Mucosa of gallbladder (tissue), 1 donor: Measurements from ENCODE around the gene TEX22. TPM values are rescaled to one million over a fixed set of nuclear protein-coding genes. Genes with fewer than 3 reads are reported as not detected.

ENCODE experiments used
- DNase-seq: peaks from one replicate; pipeline ENCODE4 v3.0.0-alpha.2; 2020; ENCODE audit warnings: low spot score
- total RNA-seq: library from RNA; stranded (reverse); gene quantifications from one replicate; pipeline ENCODE4 v1.2.1, GENCODE V29; 2021
- donor health status: DM: no; HTN: no; CAD: no.

The TEX22 gene
- total RNA-seq, 1 donor from 2014 or later: 2.6 TPM

DNA sequence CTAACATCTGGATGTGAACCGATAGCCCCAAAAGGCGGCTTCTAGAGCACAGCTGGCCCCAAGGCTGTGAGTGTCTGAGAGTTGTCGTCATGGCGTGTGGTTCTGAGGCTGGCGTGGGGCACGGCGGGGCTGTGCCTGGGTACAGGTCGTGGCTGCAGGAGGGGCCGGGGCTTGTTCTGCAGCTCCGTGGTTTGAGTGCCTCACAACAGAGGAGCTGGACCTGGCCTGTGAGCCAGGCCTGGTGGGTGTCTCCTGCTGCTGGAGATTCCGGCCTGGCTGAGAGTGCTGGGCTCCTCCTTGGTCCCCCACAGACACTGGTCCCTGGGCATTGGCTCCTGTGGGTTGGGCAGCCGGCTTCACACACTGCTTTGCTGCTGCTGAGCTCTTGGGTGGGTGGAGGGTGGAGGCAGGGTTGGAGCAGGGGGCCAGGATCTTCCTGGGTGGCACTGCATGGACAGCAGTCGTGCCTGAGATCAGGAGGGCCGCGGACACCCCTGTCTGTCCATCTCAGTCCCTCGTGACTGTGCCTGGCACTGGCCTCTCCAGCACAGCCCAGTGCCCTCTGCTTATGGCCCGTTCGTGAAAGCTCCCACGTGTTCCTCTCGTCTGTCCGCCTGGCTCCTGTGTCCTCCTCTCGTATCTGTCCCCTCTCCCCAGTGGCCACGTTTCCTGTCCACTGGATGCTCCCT, 31.8 kb upstream of the TEX22 start:
- no peak for DNase-seq

DNA sequence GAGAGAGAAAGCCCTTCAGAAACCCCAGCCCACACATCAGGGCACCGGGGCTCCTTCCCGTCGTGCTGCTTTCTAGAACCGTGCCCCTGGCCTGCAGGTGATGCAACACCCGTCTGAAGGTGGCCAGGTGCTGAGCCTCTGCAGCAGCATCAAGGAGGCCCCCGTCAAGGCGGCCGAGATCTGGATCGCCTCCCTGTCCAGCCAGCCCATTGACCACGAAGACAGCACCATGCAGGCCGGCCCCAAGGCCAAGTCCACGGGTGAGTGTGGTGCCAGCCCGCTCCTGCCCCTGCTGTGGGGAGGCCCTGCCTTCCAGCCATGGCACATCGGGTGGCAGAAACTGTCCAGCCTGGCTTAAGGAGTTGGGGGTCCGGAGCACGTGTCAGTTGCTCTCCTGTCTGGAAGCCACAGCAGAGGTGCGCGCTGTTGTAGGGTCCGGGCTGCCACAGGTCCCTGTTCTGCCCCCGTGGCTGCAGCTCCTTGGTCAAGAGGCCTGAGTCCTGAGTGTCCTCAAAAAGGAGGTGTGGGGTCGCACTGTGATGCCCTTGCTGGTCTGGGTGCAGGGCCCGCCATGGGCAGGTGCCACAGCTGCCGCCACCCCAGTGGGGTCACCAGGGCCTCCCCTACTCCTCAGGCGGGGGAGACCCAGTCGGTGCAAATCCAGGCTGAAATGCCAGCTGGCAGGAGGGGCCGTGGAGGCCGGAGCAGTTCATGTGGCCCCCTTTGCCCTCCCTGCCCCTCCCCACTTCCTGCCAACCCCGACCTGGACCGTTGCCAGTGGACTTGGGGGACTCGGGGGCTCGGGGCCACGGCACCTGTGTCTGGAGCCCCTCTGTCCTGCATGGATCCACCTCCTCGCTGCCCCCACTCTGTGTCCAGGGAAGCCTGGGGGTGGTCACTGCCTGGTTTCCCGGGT, 31.0 kb upstream of the TEX22 start:
- DNase-seq: no peak

DNA sequence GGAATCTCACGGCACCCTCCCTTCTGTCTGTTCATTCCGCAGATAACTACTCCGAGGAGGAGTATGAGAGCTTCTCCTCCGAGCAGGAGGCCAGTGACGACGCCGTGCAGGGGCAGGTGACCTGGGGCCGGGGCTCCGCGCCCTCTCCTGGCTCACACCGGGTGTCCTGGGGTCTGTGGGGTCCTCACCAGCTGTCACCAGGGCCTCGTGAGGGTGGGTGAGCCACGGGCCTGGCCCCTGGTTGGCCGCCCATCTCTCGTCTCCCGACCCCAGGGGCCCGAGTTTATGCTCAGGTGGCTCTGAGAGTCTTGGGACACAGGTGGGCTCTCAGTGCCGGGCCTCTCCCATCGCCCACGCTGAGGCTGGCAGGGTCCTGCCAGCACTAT, 30.3 kb upstream of the TEX22 start:
- no peak for DNase-seq

DNA sequence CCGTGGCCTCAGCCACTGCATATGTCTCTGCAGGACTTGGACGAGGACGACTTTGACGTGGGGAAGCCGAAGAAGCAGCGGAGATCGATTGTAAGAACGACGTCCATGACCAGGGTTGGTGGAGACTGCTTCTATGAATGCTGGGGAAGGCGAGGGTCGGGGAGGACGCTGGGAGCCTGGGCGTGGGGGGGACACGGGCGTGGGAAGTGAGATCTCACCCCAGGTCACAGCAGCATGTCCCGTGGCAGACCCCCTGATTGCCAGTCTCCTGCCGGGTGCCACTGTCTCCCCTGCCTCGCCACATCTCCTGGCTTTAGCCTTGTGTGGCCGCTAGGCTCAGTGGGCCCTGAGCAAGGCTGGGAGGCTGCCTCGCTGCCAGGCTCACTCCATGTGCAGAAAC, 29.9 kb upstream of the TEX22 start:
- no peak for DNase-seq

DNA sequence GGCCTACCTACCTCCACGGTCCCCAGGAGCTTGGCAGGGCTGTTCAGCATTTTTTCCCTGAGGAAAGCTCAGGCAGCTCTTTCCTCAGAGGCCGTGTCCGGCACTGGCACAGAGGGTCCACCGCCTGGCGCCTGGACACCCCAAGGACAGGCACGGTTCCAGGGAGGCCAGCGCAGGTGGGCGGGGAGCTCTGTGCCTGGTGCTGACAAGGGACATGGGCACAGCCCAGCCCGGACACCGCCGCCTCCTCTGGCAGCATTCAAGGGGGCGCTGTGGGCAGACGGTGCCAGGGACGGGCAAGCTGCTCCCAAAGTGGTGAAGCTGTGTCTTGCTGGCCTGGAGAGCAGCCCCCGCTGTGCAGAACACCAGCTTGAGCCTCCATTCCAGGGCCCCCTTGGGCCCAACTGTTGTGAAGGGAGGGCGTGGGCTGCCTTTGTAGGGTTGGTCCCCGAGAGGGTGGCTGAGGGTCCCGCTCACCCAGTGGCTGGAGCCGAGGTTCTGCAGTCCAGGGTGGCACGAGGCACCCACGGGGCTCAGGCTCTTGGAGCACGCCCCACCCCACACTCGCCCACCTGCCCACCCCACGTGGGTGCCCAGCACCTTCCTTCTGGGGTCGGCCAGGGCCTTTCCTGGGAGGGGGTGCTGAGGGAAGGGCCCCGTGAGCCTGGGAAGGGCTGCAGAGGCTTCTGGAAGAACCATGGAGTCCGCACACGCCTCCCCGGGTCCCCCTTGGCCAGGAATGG, 29.3 kb upstream of the TEX22 start:
- DNase-seq: no peak

DNA sequence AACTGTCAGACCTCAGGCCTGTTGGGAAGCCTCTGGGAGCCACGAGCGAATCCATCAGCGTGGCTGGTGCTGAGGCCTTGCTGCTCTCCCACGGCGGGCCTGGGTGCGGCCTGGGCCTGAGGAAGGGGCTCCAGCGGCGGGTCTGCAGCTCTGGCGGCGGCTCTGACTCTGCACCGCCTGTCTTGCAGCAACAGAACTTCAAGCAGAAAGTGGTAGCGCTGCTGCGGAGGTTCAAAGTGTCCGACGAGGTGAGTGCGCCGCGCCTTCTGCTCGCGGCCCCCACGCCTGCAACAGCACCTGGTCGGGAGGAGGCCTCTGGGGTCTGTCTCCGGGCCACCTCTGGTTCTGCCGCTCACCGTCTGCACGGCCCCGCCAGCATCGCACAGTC, 28.7 kb upstream of the TEX22 start:
- DNase-seq: no peak

DNA sequence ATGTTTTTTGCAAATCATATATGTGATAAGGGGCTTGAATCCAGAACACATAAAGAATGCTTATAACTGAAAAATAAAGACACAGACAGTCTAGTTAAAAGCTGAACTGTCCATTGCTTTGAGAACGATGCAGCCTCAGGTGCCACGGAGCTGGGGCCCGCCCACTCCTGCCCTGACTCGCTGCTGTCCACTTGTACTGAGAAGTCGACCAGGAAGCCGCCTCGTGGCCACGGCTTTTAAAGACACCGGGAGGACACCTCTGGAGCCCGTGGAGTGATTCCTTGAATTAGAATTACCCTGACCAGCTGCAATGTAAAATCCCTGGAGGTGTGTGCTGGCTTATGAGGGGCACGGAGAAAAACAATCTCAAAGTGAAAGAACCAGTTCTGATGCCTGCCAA, 23.9 kb upstream of the TEX22 start:
- no peak for DNase-seq

DNA sequence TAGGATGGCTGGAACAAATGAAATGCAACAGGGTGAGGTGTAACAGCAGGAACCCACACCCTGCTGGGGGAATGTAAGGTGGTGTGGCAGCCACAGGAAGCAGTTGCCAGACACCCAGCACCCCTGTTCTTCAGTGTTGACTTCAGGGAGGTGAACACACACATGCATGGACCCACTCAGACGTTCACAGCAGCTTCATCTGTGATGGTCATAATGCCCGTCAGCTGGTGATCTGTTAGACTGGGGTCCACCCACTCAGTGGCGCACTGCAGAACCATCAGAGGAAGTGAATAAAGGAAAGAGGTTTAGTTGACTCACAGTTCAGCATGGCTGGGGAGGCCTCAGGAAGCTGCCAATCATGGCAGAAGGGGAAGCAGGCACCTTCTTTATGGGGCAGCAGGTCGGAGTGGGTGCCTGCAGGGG, 22.7 kb upstream of the TEX22 start:
- no peak for DNase-seq

DNA sequence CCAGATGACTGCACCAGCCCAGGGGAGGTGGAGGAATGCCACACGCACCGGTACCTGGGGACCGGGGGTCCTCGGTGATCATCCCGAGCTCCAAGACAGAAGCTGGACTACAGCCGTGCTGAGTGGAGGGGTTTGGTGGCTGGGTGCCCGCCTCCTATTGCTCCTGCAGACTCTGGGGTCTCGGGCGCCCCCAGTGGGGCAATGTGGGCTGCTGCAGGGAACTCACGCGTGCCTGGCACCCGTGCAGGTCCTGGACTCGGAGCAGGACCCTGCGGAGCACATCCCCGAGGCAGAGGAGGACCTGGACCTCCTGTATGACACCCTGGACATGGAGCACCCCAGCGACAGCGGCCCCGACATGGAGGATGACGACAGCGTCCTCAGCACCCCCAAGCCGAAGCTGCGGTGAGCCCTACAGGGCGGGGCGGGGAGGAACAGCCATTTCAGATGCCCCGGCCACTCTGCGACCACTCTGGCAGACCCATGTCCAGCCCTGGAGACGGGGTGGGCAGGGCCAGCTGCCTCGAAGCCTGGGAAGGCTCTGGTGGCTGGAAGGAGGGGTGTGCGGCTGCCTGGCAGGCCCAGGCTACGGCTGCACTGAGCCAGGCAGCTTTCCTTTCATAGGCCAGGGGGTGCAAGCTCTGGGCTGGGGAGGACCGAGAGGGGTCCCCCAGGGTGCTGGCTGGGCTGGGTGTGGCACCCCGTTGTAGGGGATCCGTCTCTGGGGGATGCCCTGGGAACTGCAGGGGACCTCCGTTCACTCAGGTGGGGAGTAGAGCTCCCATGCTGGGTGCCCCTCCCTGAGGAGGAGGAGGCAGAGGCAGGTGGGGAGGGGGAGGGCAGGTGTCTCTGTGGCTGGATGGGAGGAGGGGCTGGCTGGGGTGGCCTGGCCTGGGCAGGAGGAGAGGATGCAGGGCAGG, 21.6 kb upstream of the TEX22 start:
- DNase-seq: no peak

DNA sequence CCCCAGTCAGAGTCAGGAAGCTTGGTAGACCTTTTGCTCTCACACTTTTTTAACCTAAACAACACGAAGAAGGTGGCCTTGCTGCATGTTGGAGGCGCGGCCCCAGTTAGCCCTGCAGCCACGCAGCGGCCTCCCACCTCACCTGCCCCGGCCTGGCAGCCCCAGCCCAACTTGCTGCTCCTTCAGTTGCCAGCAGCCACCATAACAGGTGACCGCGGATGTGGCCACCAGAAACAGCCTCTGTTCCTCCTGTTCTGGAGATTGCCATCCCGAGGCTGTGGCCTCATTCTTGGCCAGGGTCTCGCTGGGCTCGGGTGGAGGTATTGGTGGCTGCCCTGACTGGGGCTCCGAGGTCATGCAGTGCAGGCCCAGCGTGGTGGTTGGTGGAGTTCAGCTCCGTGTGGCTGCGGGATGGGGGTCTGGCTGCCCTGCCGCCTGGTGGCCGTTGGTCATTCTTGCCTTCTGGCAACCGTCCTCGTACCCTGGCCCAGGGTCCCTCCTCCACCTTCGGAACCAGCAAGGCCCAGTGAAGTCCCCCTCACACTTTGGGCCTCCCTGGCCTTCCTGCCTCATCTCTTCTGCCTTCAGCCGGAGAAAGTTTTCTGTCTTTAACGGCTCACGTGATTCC, 20.7 kb upstream of the TEX22 start:
- DNase-seq: no peak

DNA sequence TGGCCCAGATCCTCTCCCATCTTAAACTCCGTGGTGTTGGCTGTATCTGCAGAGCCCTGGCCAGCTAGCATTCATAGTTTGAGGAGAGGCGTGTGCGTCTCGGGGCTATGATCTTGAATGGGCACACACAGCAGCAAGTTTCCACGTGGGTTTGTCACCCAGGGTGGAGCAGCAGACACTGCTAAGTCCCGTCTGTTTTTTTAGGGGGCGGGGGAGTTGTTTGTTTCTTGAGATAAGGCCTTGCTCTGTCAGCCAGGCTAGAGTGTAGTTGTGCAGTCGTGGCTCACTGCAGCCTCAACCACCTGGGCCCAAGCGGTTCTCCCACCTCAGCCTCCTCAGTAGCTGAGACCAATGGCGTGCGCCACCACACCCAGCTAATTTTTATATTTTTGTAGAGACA, 20.1 kb upstream of the TEX22 start:
- DNase-seq: no peak

DNA sequence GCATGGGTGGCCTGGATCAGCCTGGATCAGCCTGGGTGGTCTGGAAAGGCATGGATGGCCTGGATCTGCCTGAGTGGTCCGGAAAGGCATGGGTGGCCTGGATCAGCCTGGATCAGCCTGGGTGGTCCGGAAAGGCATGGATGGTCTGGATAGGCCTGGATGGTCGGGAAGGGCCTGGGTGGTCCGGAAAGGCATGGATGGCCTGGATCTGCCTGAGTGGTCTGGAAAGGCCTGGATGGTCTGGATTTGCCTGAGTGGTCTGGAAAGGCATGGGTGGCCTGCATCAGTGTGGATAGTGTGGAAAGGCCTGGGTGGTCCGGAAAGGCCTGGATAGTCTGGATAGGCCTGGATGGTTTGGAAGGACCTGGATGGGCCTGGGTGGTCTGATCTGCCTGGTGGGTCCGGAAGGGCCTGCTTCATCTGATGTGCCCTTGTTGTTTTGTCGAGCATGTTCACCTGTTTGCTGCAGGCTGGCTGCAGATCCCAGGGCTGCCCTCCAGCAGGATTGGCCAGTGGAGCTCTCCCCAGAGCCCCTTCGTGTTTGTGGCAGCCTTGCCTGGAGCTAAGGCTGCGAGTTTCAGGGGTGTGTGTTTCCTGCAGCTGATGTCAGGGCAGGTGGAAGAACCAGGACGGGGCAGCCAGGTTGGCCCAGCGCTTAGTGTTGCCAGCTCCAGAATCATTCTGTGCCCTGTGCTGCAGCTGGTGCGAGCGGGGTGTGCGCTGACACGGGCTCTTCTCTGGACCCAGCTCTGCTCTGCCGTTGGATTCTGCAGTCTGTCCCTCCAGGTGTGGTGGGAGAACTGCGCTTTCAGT, 19.3 kb upstream of the TEX22 start:
- DNase-seq: no peak

DNA sequence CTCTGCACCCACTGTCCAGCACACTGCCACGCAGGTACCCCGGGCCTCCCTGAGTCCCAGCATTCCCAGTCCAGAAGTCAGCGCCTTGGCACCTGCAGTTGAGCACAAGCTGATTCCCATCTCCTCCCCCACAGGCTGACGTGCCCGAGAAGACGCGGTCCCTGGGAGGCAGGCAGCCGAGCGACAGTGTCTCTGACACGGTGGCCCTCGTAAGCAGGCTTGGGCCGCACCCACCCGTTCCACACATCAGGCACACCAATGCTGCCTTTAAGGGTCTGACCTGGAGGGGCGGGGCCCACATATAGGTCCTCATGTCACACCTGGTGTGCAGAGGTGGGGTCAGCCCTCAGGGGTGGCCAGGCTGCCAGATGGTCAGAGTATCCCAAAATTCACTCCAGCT, 18.4 kb upstream of the TEX22 start:
- DNase-seq: no peak

DNA sequence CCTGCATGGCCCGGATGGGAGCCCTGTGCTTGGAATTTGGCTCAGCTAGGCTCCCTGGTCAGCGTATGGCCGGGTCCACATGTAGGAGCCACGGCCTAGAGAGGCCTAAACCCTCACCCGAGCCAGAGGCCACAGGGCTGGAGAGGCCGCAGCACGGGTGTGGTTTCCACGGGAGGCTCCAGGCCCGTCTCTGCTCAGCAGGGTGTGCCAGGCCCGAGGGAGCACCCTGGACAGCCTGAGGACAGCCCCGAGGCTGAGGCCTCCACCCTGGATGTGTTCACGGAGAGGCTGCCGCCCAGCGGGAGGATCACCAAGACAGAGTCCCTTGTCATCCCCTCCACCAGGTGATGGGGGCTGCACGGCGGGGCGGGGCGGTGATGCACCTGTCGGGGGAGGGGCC, 17.6 kb upstream of the TEX22 start:
- DNase-seq: no peak

DNA sequence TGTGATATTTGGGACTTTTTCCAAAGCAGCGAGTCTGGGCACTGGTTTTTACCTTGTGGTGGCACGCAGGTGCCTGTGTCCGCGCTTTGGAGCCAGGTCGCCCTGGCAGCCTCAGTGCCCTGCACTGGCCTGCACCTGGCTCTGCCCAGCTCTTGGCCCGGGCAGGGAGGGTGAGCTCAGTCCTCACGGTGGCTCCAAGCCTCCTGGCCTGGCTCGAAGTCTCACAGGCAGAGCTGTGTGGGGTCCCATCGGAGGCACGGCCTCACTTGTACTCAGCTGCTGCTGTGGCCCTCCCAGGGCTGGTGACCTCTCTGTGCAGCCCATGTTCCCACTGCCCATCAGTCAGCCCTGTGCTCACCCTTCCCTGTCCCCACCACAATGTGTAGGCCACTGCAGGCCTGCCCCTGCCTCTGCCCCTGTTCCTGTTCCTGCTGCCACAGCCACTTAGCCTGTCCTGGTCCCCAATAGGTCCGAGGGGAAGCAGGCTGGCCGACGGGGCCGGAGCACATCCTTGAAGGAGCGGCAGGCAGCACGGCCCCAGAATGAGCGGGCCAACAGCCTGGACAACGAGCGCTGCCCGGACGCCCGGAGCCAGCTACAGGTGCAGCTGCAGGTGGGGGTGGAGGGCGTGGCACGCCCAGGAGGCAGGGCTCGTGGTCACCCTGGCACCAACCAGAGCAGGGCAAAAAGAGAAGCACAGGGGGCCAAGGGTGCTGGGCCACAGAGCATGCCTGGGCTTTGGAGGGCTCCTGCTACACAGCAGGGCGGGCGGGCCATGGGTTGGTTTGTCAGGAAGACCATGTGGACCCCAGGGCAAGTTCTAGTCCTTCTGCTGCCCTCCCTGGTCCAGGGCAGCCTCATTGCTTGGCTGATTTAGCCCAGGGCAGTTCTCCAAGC, 16.6 kb upstream of the TEX22 start:
- no peak for DNase-seq

DNA sequence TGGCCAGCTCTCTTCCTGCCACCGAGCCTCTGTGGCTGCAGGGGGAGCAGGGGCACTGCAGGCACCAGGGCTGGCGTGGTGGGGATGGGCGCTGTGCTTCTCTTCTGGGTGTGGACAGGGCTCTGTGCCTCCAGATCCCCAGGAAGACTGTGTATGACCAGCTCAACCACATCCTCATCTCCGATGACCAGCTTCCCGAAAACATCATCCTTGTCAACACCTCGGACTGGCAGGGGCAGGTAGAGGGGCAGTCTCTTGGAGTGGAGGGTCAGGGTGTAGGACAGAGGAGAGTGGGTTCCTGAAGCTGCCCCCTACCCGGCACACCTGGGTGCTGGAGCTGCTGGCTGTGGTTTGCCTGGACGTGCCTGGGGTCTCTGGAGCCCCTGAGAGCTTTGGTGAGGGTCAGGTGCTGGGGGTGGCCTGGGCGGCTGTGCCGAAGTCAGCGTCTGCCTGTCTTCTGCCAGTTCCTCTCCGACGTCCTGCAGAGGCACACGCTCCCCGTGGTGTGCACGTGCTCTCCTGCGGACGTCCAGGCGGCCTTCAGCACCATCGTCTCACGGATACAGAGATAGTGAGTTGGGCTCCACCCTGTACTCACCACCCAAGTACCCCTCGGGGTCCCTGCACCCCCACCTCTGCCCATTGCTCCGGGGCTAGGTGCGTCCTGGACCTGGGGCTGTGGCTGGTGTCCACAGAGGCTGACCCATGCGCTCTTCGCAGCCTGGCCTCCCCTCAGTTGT, 15.8 kb upstream of the TEX22 start:
- no peak for DNase-seq

DNA sequence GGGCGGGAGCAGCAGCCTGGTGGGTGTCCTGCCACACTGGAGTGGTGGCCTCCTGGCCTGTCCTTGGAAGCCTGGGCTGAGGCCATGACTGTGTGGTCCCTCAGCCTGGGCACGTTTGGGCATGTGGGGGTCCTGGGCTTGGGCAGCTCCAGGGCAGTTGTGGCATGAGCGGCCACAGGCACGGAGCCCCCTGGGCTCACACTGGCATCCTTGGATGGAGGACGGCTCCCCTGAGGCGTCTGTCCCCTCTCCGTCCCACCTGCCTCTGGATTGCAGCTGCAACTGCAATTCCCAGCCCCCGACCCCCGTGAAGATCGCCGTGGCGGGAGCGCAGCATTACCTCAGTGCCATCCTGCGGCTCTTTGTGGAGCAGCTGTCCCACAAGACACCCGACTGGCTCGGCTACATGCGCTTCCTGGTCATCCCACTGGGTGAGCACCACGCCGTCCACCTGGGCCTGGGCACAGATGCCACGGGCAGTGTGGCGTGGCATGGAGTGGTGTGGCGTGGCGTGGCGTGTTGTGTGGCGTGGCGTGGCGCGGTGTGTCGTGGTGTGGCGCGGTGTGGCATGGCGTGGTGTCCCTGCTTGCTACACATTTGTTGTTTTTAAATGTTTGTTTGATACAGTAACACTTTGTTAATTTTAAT, 15.1 kb upstream of the TEX22 start:
- no peak for DNase-seq

DNA sequence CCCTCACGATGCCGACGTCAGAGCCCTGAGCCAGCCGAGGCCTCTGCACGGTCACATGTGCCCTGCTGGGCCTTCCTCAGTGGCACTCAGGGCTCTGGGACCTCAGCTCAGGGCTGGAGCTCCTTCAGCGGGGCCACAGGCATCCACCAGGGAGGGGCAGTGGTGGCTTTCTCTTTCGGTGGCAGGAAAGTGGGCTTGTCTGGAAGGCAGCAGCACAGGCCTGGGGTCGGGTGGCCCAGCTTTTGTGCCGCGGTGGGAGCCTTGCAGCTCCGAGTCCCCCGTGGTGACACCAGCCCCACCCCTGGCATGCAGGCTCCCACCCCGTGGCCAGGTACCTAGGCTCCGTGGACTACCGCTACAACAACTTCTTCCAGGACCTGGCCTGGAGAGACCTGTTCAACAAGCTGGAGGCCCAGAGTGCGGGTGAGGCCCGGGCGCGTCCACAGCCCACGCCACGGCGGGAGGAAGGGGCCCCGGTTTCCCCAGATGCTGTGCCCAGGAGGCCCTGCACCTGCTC, 14.2 kb upstream of the TEX22 start:
- DNase-seq: no peak
